Measurements from ENCODE around the gene NELL1.

DNA sequence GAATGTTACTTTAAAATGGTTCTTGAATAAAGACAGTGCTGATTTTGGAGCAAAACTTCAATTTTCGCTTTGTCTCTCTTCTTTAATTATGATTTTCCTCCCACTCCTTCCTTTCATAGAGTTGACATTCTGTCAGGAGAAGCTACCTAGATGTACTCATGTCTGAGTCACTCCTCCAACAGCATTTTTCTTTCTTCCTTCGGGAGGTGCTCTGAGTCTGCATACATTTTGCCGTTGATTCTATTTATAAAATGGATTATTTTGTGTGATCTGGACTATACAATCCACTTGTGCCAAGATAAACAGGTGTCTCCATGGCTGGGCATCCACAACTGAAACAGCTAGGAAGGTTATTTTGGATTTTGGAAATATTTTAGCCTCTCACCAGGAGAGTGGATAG is 935.2 kb downstream of the NELL1 start:
- TF ChIP-seq CTCF (conservative IDR thresholded peaks at IDR 0.05 in 1 of 2, IDR thresholded peaks at IDR 0.05 in 1 of 2; ENCODE audit: low read depth in 1 of 2, low read length in 2 of 2) (no peak), EZH2 (IDR thresholded peaks at IDR 0.05; ENCODE audit: low read length, missing control alignments) (no peak)
